Heart left ventricle (tissue), 13 donors: ENCODE results near the gene AP1M2.

ENCODE experiments used
- CTCF ChIP-seq, 12 donors: fragments of 200-600 bp; sonication (generic) in 4 of 12; IDR thresholded peaks; one replicate each; pipeline versions ENCODE4 v1.5.0 to v1.8.0; 2018 to 2022; ENCODE audit warnings: antibody characterized with exemption in 12 of 12, mild to moderate bottlenecking in 5 of 12
- POLR2A ChIP-seq, 2 donors: fragments of 450-650 bp; IDR thresholded peaks; one replicate each; pipeline ENCODE4 v1.6.1; 2017; ENCODE audit warnings: antibody characterized with exemption in 2 of 2, mild to moderate bottlenecking in 2 of 2, moderate library complexity in 2 of 2
- donor health status: ischemic (EF 13 %, LVEDD 7.1; RV severe dilation, severe dysfunction).
- donor health status: DM: no; HTN: yes; CAD: no.
- donor health status: DM: no; HTN: no; CAD: no.
- donor health status: ischemic (EF 25% LVEDD 6.9; RV normal size, moderate dysfunction).
- donor health status: ischemic (EF 25% LVEDD 5.7; RV mildly dilated, moderate dysfunction).
- donor health status: ischemic (EF 35%, LVEDD 5.7; RV mildly dilated, moderate dysfunction).
- donor health status: nonischemic (EF 11% LVEDD 7.7; RV severe dilation, severe dysfunction).
- donor health status: DM: yes; HTN: yes; CAD: no.
- donor health status: PGD.
- donor health status: ischemic (EF 29% LVEDD 5.4; RV normal size, mild dysfunction).
- donor health status: nonischemic (EF 23%, LVEDD 6.1; RV moderate dilation, normal function).

GRCh38 chr19:10636304-10636972 is 49.3 kb upstream of the AP1M2 start:
- TF ChIP-seq CTCF (IDR thresholded peaks at IDR 0.05) (no peak), POLR2A (IDR thresholded peaks at IDR 0.05) (no peak)
